GM12892 (cell line): ENCODE data around the gene URI1.

ENCODE experiments used
- DNase-seq: peaks from one replicate; pipeline ENCODE4 v3.0.0; 2011; ENCODE audit not compliant: insufficient read length
- FAIRE-seq: peaks from 2 replicates; lab custom pipeline; 2011; peaks lifted over from hg19 to GRCh38; lab: Jason Lieb, UNC
- POLR2A ChIP-seq: IDR thresholded peaks from 2 replicates; pipeline ENCODE4 v1.6.1; 2011; ENCODE audit warnings: low read depth, low read length, control low read depth
- POLR2AphosphoS5 ChIP-seq: IDR thresholded peaks from 2 replicates; pipeline ENCODE4 v1.6.1; 2011; ENCODE audit warnings: low read depth, low read length, control low read depth
- TAF1 ChIP-seq: IDR thresholded peaks from 2 replicates; pipeline ENCODE4 v1.6.1; 2011; ENCODE audit warnings: low read depth, mild to moderate bottlenecking, control low read depth, low read length, borderline replicate concordance

URI1 gene

DNA sequence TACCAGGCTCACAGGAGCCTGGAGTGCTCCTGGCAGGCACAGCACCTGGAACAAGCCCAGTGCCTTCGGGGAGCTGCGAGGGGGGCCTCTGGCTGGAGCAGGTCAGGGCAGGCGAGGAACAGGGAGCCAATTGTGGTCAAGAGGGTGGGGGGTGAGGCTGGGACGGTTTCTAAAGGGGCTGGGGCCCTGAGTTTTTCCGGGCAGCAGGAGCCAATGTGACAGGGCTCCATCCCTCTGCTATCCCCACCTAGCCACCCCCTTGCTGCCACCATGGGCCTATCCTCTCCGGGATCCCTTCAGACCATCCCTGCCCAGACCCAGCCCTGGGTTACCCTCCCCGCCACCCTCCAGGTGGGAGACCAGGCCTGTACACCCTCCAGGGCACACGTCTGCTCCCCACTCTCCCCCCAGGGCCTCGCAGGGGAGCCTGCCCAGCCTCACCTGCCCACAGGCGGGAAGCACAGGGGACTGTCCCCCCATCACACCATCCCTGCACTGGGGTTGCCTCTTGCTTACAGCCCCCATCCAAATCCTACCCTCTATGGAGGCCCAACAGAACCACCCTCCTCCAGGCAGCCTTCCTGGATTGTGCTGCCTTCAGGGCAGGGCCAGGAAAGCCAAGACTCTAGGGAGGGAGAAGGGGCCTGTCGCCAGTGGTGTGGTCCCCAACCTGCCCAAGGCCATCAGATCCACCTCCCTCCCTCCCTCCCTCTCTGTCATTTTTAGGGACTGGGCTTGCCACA is 121.0 kb downstream of the URI1 start:
- TF ChIP-seq POLR2AphosphoS5 (no peak), POLR2A (no peak), TAF1 (no peak)
- DNase-seq (no peak), FAIRE-seq (no peak)

DNA sequence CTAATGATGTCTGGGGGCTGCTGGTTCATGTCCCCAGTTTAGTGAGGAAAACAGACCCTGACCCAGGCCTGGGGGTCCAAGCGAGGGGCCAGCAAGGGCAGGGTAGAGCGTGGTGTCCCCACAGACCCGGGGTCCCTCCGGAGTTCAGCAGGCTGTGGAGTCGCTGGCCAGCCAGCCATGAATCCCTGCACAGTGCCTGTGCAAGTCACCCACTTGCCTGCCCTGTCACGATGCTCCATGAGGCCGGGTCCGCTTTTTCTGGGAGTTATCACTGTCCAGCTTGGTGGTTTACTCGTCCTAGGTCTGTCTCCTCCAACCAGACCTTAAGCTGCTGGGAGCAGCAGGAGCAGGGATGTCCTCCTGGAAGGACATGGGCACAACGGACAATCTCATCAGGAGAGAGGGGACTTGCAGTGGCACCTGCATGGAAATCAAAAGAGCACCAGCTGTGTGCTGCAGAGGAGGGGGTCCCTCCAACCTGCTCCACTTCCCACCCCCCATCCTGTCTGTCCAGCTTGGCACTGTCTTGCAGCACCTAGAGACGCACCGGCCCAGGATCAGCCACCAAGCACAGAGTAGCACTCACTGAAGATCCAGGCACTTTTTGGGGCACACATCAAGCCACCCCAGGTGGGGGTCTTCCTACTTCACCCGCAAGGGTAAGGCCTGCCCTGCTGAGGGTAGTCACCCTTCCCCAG is 121.8 kb downstream of the URI1 start:
- no peak for TF ChIP-seq POLR2A
- no peak for TF ChIP-seq POLR2AphosphoS5
- TF ChIP-seq TAF1 = no peak
- FAIRE-seq = no peak
- DNase-seq = no peak

DNA sequence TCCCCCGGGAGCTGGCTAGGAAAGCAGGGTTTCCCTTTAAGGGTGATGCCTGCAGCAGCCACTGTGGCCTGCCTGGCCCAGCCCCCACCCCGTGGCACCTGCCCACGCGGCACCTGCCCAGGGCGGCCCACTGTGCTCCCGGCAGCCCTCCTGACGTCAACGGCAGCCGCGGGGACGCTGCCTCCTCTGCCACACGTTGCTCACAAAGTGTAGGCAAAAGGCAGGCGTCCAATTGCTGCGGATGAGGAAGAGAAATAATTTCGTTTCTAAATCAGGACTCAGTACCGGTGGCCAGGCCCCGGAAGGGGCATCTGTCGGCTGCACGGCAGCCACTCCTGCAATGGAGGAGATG is 122.3 kb downstream of the URI1 start:
- TF ChIP-seq POLR2A = no peak
- TF ChIP-seq POLR2AphosphoS5 = no peak
- TF ChIP-seq TAF1 = no peak
- no peak for DNase-seq
- FAIRE-seq = no peak

DNA sequence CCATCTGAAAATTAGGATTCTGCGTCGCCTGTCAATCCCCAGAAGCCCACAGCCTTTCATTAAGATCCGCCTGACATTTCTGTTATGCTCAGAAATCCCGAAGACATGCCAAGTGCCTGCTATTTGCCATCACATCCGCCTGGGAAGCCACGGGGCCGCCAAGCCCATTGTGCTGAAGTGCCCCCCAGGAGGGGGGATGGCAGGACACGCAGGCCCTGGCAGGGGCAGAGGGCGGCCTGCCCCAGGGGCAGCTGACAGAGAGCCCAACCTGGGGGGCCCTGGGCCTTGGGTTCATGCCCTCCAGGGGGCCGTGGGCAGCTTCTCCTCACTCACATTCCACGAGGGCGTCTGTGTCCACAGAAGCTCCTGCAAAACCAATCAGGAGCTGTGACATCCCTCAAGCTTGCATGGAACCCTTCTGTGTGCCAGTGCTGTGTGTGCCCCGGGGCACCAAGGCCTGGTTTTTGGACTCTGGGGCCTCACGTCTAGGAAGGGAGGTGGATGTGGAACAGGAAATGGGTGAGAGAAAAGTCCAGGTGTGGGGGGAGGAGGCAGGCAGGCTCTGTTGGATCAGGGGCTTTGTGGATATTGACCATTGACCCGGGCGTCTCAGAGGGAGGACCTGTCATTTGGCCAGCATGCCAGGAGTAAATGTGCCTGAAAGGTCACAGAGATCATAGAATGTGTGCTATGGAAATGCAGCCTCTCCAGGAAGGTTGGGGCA is 122.9 kb downstream of the URI1 start:
- DNase-seq (no peak), FAIRE-seq (no peak)
- TF ChIP-seq POLR2A = no peak
- TF ChIP-seq POLR2AphosphoS5 = no peak
- TF ChIP-seq TAF1 = no peak

DNA sequence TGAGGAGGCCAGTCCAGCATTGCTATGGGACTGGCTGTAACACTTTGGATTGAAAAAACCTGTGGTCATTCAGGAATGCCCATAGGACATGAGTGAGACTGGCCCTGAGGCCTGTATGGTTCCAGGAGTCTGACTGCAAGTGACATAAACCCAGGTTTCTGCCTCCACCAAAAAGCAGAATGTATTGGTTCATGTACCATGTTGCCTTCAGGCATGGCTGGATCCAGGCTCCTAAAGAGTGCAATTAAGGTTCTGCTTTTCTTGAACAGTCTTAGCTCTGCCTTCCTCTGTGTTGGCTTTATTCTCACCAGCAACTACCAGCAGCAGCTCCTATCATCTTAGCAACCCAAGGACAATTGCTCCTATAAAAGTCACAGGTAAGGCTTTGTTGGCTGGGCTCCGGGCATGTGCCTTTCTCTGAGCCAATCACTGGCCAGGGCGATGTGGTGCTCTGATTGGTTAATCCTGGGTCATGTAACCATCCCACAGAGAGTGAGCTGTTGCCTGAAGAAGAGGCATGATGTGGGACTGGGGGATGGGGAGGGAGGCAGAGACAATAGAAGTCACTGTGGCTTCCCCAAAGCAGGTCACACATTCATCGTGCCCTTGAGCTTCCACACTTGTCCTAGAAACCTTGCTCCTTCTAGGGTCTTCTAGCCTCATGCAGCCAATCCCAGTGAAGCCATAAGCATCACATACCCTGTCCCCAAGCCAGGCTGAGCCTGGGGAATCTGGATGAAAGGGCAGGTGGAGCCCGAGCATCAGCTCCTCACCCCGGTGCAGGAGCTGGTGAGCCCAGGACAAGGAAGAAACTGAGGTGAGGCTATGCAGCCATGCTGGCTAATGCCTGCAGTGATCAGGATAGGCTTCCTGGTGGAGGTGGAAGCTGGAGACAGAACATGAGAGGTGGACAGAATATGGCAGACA is 123.9 kb downstream of the URI1 start:
- FAIRE-seq (no peak), DNase-seq (no peak)
- TF ChIP-seq POLR2AphosphoS5 (no peak), POLR2A (no peak), TAF1 (no peak)
